ENCODE data around the gene EIPR1.
"Not testable (repeated sequence)": the region's sequence is repeated elsewhere in the genome, so short reads cannot be mapped to it uniquely, and the experiment has no call there.

EIPR1 gene

DNA sequence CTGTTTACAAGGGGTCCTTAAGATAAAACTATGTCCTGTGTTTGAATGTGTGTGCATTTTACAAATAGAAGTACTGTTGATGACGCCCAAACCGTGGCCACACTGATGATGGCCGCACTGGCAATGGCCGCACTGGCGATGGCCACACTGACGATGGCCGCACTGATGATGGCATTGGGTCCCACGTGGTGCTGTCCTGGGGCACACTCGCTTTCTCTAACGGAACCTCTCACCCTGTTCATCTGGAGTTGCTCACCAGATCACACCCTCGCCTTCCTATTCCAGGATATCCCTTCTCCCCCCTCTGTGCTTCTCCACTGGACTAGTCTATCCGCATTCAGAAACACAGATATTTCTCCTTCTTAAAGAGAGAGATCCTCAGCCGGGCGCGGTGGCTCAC lies 192.4 kb downstream of the EIPR1 start:
- DNase-seq = no peak

GRCh38 chr2:3184167-3184566 lies 193.5 kb downstream of the EIPR1 start:
- DNase-seq = no peak

GRCh38 chr2:3183766-3184165 lies 193.9 kb downstream of the EIPR1 start:
- DNase-seq = no peak

GRCh38 chr2:3182848-3183247 lies 194.8 kb downstream of the EIPR1 start:
- DNase-seq = no peak

GRCh38 chr2:3181416-3182010 lies 196.1 kb downstream of the EIPR1 start:
- no peak for DNase-seq

GRCh38 chr2:3180909-3181221 lies 196.8 kb downstream of the EIPR1 start:
- DNase-seq = not testable (repeated sequence)

DNA sequence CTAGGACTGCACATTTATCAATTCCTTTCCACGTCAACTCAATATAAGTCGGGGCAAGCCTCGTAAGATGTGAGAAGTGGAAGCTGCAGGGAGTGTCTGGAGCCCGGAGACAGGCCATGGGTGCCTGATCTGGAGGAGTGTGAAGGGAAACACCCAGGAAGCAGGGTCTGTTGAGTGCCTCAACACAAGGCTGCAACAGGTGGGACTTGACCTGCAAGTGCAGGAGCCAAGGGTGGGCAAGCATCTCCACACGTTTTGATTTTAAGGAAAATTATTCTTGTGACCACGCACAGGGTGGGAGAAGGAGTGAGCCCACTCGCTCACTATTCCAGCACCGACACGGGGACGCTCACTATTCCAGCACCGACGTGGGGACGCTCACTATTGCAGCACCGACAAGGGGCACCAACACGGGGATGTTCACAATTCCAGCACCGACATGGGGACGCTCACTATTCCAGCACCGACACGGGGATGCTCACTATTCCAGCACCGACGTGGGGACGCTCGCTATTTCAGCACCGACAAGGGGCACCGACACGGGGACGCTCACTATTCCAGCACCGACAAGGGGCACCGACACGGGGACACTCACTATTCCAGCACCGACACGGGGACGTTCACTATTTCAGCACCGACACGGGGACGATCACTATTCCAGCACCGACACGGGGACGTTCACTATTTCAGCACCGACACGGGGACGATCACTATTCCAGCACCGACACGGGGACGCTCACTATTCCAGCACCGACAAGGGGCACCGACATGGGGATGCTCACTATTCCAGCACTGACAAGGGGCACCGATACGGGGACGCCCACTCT lies 197.3 kb downstream of the EIPR1 start:
- DNase-seq = no peak

DNA sequence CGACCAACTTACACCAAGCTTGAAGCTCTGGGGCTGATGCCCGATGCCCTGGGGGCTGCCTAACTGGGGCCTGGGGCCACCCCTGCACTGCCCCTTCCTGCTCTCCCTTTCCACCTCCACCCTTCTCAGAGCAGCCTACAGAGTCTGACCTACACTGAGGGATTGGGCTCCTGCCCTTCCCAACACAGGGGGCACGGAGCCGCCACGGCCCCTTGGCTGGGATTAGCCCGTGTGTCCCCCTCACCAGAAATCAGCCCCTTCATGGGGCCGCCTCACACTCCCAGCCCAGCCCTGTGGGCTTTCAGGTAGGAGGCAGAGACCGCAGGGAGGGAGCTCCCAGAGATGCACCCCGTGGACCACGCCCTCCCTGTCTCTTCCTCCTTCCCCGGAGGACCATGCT lies 198.0 kb downstream of the EIPR1 start:
- no peak for DNase-seq

- peak; percentile 34 to 39 for DNase-seq
Observed at GRCh38 chr2:3179208-3179607, 198.4 kb downstream of the EIPR1 start.

DNA sequence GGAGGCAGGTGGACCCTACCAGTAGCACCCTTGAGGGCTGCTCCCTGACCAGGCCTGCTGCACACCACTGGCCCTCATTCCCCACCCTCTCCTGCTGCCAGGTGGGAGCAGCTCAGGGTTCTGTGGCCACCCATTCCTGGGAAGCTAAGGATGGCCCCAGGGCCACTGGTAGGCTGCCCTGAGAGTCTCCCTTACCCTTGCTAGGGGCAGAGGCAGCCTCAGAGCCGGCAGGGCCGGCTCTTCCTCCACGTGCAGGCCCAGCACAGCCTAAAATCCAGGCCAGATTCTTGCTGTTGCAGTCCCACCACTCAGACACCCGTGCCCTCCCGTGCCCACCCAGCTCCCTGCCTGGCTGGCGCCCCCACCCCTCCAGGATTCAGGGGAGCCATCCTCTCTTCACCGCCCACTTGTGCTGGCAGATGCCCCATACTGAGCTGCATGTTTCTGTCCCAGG lies 199.0 kb downstream of the EIPR1 start:
- no peak for DNase-seq

DNA sequence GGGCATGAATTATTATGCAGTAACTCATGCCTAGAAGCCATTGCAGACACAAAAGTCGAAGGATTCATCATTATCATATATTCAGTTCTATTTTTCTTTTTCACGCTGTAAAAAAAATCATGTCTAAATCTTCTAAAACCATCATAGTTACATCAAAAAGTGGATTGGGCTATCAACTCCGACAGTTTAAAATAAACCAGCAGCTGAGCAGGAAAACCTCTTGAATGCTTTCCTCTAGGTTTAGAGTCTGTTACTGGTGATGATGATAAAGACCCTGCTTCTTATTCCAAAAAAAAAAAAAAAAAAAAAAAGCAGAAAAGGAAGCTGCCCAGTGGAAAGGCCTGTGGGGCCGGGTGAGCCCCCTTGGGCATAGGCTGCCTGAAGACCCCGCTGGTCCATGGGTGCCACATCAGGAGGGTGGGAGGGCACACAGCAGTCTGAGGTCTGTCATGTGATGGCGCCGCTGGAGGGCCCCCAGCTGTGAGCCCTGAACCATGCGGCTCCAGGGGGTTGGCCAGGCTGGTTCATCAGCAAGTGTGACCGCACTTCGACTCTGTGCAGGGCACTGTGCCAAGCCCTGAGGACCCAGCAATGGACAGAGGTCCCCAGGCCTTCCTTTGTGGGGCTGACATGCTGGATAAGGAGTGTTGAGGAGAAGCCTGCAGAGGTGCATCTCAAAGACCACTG lies 199.6 kb downstream of the EIPR1 start:
- DNase-seq = no peak

DNA sequence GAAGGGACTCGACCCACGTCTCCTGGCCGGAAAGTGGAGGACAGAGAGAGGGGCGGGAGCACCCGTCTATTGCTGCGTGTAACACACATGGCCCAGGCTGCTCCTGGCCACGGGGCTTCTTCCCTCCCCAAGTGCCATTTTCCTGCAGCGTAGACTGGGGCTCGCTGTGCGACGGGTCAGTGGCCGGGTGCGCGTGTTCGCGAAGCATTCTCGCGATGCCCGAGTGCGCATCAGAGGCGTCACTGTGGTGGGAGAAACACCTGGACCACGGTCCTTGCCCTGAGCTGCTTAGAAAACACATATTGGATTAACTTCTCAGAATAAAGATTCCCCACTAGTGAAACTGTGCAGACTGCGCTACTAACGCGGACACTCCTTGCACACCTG lies 200.8 kb downstream of the EIPR1 start:
- no peak for DNase-seq

DNA sequence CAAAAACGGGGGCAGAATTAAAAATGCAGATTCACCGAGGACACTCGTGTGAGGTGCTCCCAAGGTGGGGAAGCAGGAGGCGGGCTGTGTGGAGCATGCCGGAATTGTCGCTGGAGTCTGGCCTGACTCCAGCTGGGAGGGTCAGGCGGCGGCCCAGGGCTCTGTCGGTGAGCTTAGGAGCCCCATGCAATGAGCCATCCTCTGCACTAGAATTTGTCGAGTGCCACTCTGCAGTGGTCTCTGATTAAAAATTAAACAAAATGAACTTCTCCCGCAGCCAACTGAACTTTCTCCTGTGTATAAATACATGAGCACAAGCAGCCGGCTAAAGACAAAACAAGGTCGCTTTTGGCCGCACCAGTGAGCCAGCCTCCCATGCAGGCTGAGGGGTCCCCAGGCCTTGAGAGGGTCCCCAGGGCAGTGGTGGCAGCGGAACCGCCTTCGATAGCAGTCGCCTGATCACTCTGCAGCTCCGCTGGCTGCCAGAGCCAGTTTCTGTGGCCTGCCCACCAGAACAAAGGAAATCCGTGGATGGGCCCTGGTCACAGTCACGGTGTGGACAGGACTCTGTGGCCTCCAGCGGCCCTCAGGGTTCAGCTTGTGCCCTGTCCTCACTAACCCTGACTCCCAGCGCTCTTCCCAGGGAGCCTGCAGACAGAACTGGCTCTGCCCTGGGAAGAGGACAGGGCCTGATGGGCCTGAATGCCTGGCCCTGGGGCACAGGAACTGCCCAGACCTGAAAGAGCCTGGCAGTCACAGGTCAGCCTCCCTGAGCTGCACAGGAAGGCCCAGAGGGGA lies 201.3 kb downstream of the EIPR1 start:
- DNase-seq = no peak

DNA sequence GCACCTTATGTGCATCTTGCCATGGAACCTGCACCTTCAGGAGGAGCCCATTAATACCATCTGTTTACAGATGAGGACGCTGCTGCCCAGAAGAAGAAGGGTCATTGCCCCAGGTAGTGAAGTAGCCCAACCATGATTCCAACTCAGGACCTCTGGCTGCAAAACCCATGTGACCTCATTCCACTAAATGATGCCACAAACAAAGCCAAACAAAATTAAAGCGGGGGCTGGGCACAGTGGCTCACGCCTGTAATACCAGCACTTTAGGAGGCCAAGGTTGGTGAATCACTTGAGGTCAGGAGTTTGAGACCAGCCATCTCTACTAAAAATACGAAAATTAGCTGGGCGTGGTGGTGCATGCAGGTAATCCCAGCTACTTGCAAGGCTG lies 202.1 kb downstream of the EIPR1 start:
- no peak for DNase-seq

- DNase-seq = no peak
Observed at GRCh38 chr2:3174626-3175567, 202.7 kb downstream of the EIPR1 start.

GRCh38 chr2:3173031-3173430 lies 204.6 kb downstream of the EIPR1 start:
- no peak for DNase-seq

DNA sequence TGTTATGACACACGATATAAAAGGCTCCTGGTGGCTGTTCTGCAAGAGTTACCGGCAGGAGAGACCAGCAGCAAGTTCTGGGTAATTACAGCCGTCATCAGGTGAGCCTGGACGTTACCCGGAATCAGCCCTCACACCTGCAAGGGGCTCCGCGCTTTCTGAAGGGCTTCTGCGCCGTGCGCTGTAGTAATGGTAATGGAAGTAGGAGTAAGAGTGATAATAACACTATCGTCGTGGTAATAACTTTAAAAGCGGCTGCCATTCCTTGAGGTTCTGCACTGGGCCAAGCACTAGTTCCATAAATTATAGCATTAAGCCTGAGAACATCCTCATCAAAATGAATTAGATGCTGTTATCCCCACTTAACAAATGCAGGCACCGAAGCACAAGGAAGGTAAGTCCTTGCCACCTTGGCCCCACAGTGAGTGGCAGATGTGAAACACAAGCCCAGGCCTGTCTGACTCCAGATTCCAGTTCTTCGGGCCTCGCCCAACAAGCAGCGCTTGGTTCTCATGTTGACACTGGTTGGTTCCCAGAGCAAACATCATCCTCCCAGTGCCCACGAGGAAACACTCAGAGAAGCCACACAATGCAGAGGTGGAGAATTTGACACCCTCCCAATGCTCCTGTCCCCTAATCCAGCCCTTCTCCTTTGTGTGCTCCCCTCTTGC lies 205.2 kb downstream of the EIPR1 start:
- no peak for DNase-seq

- no peak for DNase-seq
Observed at GRCh38 chr2:3171564-3172264, 205.9 kb downstream of the EIPR1 start.

GRCh38 chr2:3170792-3171455 lies 206.7 kb downstream of the EIPR1 start:
- no peak for DNase-seq

GRCh38 chr2:3169106-3169870 lies 208.3 kb downstream of the EIPR1 start:
- no peak for DNase-seq

Measured in stimulated activated CD4-positive, alpha-beta T cell treated with anti-CD3 and anti-CD28 coated beads, Interleukin-2, amount 100 ng/mL, for 24 hours (primary cell).